ENCODE measurements around the gene MFSD12.

Gene MFSD12

GRCh38 chr19:3526507-3527237 is 30.7 kb downstream of the MFSD12 start:
- no peak for DNase-seq

DNA sequence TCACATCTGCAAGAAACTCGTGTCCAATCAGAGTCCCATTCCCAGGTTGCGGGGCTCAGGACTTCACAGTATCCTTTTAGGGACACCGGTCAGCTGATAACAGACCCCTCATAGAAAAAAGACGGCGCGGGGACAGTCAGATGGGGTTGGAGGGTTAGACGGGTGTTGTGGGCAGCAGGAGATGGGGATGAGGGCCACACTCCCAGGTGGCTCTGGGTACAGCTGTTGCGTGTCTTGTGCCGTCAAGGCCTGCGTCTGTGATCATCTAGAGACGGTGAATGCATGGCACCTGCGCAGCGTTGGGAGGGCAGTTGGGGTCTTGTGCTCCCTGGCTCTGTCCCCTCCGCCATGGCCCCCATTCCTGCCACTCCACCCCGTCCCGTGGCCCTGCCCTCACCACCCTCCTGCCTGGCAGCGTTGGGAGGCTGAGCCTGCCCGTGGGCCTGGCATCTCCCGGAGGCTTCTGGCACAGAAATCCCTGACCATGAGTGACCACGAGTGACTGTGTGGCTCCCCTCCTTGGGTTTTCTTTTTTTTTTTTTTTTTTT is 32.4 kb downstream of the MFSD12 start:
- no peak for DNase-seq

- DNase-seq: no peak
These were observed 33.1 kb downstream of the MFSD12 start for GRCh38 chr19:3524078-3524842.

- no peak for DNase-seq
These were observed 33.9 kb downstream of the MFSD12 start for GRCh38 chr19:3523361-3524077.

DNA sequence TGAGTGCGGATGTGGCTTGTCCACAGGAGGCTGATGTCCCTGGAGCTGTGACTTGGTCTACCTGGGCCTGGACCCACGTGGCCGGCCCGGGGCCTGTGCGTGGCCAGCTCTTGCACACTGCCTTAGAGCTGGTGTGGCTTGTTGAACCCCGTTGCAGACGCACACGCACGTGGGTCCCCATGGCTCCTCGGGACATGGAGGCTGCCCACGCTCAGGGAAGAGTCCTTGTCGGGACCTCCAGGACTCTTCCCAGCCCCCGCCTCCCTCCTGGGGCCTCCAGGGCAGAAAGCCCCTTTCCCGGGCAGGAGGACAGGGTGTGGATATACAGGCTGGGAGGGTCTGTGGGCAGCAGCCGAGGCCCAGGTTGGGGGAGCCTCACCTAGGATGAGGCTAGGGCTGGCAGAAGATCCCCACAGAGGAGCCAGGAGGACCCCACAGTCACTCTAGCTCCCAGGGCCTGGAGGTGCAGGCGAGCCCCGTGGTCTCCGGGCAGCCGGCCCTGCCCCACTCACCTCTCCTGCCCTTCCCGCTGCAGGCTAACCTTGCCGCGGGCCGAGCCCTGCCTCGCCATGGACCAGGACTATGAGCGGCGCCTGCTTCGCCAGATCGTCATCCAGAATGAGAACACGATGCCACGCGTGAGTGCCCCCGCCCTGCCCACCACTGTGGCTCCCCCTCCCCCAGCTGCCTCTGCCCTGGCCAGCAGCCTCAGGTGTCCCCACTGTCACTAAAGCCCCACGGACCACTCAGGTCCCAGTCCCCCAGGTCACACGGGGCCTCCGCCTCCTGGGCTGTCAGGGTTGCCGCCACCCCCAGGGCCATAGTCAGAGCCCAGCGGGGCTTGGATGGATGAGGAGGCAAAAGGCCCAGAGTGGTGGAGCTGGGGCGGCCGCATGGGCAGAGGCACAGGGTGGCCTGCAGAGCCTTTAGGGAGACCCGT is 34.7 kb downstream of the MFSD12 start:
- DNase-seq: no peak

DNA sequence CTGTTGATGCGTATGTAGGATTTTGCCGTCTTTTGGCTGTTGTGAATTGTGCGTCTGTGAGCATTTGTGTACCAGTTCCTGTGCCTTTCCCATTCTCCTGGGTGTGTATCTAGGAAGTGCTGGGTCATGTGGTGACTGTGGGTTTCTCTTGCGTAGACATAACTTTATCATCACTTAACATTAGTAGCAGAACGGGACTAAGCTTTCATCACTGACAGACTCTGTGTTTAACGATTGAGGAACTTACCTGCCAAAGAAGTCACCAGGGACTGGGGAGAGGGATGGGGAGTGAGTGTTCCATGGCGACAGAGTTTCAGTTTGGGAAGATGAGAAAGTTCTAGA is 36.3 kb downstream of the MFSD12 start:
- no peak for DNase-seq

GRCh38 chr19:3520166-3521103 is 37.0 kb downstream of the MFSD12 start:
- DNase-seq: no peak

GRCh38 chr19:3519126-3519525 is 38.3 kb downstream of the MFSD12 start:
- no peak for DNase-seq

DNA sequence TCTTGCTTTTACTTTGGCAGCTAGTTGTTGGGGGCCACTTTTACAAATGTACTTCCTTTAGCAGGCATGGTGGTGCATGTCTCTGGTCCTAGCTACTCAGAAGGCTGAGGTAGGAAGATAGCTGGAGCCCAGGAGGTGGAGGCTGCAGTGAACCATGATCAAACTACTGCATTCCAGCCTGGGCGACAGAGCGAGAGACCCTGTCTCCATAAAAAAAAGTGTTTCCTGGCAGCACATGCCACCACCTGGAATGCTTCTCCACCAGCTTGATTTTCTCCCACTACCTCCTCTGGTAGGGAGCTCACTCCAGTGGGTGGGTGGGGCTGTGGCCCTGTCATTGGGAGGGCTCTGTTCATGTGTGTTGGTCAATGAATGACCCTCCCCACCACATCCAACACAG is 38.7 kb downstream of the MFSD12 start:
- no peak for DNase-seq

GRCh38 chr19:3518255-3518654 is 39.1 kb downstream of the MFSD12 start:
- DNase-seq: no peak

DNA sequence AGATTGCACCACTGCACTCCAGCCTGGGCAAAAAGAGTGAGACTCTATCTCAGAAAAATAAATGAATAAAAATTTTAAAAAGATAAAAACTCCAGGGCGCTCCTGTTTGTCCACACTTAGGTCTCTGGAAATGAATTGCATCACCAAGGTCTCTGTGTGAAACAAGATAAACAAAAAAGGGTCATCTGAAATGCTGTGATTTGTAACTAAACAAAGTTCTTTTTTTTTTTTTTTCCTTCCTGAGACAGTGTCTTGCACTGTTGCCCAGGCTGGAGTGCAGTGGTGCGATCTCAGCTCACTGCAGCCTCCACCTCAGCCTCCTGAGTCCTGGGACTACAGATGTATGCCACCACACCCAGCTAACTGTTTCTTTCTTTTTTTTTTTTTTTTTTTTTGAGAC is 39.7 kb downstream of the MFSD12 start:
- DNase-seq: no peak

DNA sequence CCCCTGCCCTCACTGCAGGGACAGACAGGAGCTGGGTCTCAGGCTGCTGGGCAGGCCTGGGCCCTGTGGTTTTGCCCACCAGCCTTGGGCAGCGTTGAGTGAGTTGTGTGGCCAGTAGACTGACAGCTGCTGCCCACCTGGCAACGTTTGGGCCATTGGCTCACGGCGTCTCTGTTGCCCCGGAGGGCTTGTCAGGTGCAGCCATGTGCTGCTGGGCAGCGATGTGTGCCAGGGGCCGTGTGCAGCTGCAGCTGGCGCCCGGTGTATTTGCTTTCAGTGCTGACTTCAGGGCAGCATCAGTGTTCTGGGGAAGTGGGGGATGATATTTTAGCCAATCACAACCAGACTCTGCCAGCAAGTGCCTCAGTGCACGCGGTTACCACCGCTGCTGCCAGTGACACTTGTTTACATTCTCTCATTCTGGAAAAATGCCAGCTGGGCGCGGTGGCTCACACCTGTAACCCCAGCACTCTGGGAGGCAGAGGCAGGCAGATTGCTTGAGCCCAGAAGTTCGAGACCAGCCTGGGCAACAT is 40.6 kb downstream of the MFSD12 start:
- DNase-seq: peak in 9 of 56 donors; percentile 3 to 52 (median 17)

- DNase-seq: peak in 1 of 56 donors; percentile 2
These were observed 41.4 kb downstream of the MFSD12 start for GRCh38 chr19:3515891-3516422.

GRCh38 chr19:3514930-3515329 is 42.5 kb downstream of the MFSD12 start:
- no peak for DNase-seq

- peak in 5 of 56 donors; percentile 13 to 34 (median 20) for DNase-seq
These were observed 43.9 kb downstream of the MFSD12 start for GRCh38 chr19:3513229-3514140.

- DNase-seq: peak in 13 of 56 donors; percentile 7 to 48 (median 16)
These were observed 44.7 kb downstream of the MFSD12 start for GRCh38 chr19:3512562-3513228.

DNA sequence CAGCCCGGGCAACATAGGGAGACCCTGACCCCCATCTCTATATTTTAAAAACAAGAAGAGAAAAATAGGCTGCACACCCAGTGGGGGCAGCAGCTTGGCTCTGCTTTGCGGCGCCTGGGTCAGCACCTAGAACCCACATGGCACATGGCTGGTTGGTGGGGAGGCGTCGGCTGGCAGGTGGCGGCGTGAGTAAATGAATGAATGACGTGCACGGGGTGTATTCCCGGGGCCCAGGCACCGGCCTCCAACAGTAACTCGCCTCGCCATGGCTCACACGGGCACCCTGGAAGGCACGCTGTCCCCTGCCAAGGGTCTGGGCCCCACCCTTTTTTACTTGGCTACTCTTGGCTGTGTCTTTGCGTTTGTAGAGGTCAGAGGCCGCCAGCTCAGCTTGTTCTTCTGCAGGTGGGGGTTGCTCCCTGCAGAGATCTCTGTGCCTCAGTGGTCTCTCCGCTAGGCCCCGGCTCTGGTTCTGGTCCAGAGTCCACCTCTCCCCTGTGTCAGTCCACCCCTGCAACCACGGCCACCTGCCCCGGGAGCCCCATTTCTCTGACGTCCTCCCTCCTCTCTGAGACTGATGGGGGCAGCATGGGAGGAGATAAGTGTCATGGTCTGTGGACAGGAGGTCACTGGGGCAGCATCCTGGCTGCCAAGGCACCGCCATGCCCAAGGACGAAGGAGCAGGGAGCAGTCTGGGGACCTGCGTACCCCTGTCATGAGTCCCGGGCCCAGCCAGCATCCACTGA is 45.7 kb downstream of the MFSD12 start:
- no peak for DNase-seq

All from nucleus accumbens (tissue), 56 donors.